ENCODE measurements around the gene PEX26.
"Not testable (repeated sequence)": the region's sequence is repeated elsewhere in the genome, so short reads cannot be mapped to it uniquely, and the experiment has no call there.

The PEX26 gene

DNA sequence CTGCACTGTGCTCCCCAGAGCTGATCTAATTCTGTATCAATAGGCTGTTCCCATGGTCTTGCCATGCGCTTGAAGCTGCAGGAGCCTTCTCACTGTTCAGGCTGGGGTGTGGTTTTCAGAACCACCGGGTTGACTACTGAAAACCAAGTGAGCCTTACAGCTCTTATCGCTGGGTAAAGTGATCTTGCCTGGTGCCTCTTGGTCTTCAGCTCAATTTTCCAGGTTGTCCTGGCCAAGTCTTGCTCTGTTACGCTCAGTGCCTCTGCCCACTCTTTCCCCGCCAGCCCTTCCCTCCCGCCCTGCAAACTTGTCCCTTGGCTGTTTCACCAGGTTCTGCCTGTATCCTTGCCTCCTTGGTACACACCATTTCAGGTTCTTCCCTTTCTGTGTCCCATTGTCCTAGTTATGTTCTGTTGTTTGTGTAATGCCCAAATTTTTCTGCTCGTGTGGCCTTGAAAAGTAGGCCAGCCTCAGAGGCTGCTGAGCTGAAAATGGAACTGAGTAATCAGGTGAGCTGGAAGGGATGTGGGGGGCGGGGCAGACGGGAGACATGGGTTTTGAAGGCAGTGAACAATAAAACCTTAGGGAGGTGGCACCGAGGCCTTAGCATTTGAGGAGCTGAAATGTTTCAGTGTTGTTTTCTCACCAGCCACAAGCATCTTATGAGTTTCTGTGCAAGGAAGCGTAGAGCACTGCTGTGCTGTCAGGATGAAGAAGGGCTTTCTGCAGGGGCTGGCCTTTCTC is 11.2 kb downstream of the PEX26 start:
- no peak for FAIRE-seq
- DNase-seq (ENCODE audit: insufficient read length, low spot score) = no peak
- no peak for TF ChIP-seq POLR2A (IDR thresholded peaks at IDR 0.05; ENCODE audit: low read depth, low read length)

DNA sequence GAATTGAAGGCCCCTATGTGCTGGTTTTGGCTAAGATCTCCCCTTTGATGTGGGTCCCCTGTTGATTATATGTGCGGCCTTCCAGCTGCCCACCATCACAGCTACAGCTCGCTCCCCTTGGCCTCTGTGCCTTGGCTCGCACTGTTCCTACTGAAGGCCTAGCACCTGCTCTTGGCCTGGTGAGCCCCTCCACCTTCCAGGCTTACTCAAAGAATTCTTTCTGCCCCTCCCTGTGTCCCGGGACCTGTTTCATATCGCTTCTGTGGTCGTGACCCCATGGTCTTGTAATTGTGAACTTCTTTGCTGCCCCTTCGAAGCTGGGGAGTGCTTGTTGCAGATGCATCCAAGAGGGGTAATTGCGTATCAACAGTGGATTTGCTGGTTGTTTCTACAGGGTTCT is 12.5 kb downstream of the PEX26 start:
- FAIRE-seq = no peak
- DNase-seq (ENCODE audit: insufficient read length, low spot score) = no peak
- TF ChIP-seq POLR2A (IDR thresholded peaks at IDR 0.05; ENCODE audit: low read depth, low read length) = no peak

DNA sequence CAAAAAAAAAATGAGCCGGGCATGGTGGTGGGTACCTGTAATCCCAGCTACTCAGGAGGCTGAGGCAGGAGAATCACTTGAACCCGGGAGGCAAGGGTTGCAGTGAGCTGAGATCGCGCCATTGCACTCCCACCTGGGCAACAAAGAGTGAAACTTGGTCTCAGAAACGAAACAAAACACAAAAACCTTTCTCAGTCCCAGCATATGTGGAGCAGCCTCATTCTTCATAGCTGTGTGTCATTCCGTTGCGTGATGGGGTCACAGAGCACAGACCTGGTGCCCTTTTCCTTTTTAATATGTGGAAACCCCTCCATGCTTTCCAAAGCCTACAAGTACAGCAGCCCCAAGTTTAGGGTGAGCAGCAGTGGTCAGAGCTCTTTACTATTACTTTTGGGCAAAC is 13.7 kb downstream of the PEX26 start:
- TF ChIP-seq POLR2A (IDR thresholded peaks at IDR 0.05; ENCODE audit: low read depth, low read length) = no peak
- no peak for FAIRE-seq
- no peak for DNase-seq (ENCODE audit: insufficient read length, low spot score)

DNA sequence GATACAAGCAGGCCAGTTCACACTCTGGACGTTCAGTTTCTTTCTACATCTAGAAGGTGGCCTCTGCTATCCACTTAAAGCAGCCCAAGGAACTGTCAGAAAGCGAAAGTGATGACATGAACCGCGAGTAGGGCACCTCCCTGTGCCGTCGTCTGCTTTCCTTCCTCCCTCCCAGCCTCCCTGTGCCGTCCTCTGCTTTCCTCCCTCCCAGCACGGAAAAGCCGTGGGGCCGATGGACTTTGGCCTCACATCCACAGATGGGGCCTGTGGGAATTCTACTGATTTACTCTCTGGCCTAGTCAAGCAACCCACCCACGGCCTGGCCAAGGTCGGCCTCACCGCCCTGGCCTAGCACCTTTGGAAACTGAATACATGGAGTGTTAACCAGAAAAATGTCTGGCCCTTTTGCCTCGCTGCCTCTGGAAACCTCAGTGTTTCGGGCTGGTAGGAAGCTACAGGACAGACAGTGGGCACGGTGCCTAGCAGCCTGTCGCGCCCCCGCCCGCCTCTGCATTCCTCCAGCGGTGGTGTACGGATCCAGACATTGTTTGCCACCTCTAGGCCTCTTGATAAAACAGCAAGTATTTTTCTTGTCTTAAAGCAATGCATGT is 14.2 kb downstream of the PEX26 start:
- FAIRE-seq = no peak
- TF ChIP-seq POLR2A (IDR thresholded peaks at IDR 0.05; ENCODE audit: low read depth, low read length) = no peak
- peak; percentile 49 for DNase-seq (ENCODE audit: insufficient read length, low spot score)

DNA sequence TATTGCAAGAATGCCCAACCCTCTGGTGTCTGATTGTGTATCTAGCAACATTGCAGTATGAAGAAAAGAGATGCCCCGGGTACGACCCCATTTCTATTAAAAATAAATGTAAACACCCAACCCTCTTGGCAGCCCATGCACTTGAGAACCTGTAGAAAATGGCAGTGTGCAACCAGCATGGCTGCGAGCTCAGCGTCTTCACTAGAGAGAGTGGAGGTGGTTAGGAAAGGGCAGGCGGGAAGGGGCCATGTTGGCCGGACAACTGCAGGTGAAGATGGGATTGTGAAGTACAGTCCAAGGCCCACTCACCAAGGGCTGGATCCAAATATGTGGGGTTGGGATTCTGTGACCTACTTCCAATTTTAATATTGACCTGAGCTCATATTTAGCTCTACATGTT is 15.9 kb downstream of the PEX26 start:
- TF ChIP-seq POLR2A (IDR thresholded peaks at IDR 0.05; ENCODE audit: low read depth, low read length) = no peak
- FAIRE-seq (no peak), DNase-seq (ENCODE audit: insufficient read length, low spot score) (no peak)

DNA sequence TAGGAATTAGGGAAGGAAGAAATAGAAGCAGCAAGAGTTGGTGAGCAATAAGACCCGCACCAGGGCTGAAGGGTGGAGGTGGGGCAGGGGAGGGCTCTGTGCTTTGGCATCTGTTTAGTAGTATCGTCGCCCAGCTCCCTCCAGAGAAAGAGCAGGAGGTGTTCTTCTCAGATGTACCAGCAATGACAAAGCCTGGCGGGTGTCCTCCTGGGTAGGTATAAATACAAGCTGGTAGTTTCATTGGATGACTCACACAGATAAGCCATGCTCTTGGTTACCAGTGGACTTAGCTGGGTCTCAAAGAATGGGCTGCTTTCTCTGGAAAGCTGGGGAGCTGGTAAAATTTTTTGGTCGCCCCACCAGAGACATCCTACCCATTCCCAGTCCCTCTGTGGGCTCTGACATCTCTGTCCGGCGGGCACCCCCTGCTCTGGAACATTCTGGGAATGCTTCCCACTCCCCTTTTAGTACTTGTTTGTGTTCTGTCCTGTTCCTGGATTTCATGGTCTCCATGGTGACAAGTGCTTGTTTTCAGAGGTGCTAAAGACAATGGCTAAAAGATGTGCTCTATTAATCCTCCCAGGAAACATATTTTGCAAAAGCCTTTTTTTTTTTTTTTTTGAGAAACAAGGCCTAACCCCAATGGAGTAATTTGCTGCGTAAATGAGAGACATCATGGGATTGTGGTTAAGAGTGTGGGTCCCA is 17.5 kb downstream of the PEX26 start:
- peak; percentile 39 for DNase-seq (ENCODE audit: insufficient read length, low spot score)
- TF ChIP-seq POLR2A (IDR thresholded peaks at IDR 0.05; ENCODE audit: low read depth, low read length) = no peak
- FAIRE-seq = no peak

DNA sequence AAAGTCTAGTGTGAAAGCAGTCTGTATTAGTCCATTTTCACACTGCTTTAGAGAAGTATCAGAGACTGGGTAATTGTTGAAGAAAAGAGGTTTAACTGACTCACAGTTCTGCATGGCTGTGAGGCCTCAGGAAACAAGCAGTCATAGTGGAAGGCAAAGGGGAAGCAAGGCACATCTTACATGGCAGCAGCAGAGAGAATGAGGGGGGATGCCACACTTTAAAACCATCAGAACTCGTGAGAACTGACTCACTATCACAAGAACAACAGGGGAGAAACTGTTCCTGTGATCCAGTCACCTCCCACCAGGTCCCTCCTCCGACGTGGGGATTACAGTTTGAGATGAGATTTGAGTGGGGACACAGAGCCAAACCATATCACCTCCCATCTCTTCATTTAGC is 19.0 kb downstream of the PEX26 start:
- FAIRE-seq (no peak), DNase-seq (ENCODE audit: insufficient read length, low spot score) (no peak)
- no peak for TF ChIP-seq POLR2A (IDR thresholded peaks at IDR 0.05; ENCODE audit: low read depth, low read length)

DNA sequence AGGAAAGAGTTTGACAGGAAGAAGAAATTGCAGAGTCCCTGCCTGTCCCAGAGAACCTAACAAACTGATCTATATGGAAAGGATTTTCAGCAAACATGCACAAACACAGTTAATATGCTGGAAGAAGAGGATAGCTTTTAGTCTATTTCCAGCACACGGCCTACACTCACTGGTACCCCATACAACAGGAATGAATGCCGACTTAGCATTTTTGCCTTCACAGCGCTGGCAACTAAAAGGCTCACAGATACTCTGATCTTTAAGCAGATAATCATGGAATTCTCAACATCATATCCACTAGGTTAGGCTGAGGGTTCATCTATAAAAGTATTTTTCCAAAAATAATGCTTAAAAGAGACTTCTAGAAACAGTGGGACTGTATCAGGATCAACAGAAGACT is 23.0 kb downstream of the PEX26 start:
- FAIRE-seq = no peak
- no peak for DNase-seq (ENCODE audit: insufficient read length, low spot score)
- TF ChIP-seq POLR2A (IDR thresholded peaks at IDR 0.05; ENCODE audit: low read depth, low read length) = no peak

DNA sequence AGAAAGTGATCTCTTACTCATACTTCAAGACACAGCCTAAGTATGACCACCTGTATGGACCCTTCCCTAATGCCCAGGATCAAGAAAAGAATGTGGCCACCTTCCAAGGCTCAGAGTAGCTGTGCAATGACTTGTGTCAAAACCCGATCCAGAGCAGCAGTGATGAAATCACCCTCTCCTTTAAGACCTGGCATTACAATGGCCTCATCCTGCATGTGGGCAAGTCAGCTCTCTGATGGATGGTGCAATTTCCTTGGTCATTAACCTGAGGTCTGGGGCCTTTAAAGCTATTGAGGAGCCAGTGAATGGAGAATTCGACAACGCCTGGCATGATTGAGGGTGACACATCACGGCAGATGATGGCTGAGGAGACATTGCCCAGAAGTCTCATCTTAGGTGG is 23.7 kb downstream of the PEX26 start:
- no peak for TF ChIP-seq POLR2A (IDR thresholded peaks at IDR 0.05; ENCODE audit: low read depth, low read length)
- FAIRE-seq = no peak

DNA sequence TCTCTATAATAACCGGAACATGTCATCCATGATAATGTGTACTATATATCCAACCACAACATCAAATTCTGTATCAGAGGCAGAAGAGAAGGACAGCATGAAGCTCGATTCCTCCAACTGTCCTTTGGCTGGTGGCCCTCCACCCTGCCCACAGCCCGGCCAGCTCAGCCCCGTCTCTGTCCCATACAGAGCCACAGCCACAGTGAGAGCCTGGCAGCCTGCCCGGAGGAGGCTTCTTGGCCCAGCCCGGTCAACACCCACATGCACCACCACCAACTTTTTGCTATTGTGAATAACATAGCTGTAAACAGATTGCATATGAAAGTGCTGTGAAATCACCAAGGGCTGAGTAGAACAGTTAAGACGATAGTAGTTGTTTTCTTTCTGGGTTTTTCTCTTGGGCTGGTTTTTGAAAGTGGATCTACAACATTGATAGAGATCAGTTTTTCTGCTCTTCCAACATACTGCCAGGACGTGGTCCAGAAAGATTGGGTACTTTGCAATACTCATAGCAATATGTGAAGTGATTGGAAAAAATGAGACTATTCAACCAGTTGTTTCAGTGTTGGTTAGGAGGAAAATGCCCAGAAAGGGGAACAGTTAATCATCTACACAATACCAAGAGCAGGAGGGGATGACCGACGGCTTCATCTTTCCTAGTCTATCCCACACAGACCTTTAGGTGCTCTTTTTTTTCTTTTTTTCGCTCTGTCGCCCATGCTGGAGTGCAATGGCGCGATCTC is 25.9 kb downstream of the PEX26 start:
- no peak for TF ChIP-seq POLR2A (IDR thresholded peaks at IDR 0.05; ENCODE audit: low read depth, low read length)
- FAIRE-seq (no peak), DNase-seq (ENCODE audit: insufficient read length, low spot score) (no peak)

More for the DNA sequence above, 23.7 kb downstream of the PEX26 start:
- no peak for DNase-seq (ENCODE audit: insufficient read length, low spot score)

DNA sequence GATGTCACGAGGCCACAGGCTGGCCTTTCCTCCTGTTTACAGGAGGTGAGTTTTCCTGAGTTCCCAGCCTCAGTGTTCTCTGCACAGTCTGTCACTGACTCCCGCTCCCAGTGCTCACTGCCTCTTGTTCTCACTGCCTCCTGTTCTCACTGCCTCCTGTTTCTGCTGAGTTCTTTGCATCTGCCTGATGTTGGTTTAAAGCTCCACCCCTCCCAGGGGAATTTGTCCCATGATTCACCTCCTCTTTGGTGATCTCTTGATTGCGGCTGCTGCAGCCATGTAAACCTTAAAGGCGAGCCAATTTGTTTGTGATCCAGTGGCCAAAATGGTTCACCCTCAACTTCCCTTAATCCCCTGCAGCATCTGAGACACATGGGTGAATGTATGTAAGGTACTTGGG is 26.8 kb downstream of the PEX26 start:
- no peak for FAIRE-seq
- DNase-seq (ENCODE audit: insufficient read length, low spot score) = no peak
- TF ChIP-seq POLR2A (IDR thresholded peaks at IDR 0.05; ENCODE audit: low read depth, low read length) = no peak

DNA sequence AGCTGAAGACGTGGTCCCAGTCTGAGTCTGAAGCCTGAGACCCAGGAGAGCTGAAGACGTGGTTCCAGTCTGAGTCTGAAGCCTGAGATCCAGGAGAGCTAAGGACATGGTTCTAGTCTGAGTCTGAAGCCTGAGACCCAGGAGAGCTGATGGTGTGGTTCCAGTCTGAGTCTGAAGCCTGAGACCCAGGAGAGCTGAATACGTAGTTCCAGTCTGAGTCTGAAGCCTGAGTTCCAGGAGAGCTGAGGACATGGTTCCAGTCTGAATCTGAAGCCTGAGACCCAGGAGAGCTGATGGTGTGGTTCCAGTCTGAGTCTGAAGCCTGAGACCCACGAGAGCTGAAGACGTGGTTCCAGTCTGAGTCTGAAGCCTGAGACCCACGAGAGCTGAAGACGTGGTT is 28.2 kb downstream of the PEX26 start:
- not testable (repeated sequence) for DNase-seq (ENCODE audit: insufficient read length, low spot score); FAIRE-seq

DNA sequence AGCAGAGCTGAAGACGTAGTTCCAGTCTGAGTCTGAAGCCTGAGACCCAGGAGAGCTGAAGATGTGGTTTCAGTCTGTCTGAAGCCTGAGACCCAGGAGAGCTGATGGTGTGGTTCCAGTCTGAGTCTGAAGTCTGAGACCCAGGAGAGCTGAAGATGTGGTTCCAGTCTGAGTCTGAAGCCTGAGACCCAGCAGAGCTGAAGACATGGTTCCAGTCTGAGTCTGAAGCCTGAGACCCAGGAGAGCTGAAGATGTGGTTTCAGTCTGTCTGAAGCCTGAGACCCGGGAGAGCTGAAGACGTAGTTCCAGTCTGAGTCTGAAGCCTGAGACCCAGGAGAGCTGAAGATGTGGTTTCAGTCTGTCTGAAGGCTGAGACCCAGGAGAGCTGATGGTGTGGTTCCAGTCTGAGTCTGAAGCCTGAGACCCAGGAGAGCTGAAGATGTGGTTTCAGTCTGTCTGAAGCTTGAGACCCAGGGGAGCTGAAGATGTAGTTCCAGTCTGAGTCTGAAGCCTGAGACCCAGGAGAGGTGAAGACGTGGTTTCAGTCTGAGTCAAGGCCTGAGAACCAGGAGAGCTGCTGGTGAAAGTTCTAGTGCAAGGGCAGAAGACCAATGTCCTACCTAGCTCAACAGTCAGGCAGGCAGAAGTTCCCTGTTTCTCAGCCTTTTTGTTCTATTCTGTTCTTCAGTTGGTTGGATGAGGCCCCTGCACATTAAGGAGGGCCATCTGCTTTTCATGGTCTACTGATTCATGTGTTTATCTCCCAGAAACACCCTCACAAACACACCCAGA is 29.0 kb downstream of the PEX26 start:
- not testable (repeated sequence) for FAIRE-seq; DNase-seq (ENCODE audit: insufficient read length, low spot score)
